ENCODE measurements around the gene ISOC1. TPM values are rescaled to one million over a fixed set of nuclear protein-coding genes. Genes with fewer than 3 reads are reported as not detected.

ISOC1 gene
- total and polyA plus RNA-seq, 2 experiments from 2014 or later = 33.7 to 34.2 TPM

GRCh38 chr5:129103397-129103796 lies 8.8 kb downstream of the ISOC1 start:
- Histone ChIP-seq H3K4me2 (no peak overlapping the region), H3F3A (replicated peaks; ENCODE audit: low read depth) (no peaks in the 10 kb centered on the region), H3K4me1 (ENCODE audit: insufficient read depth) (peaks cover 10% of the 10 kb centered on the region), H4K20me1 (replicated peaks; ENCODE audit: insufficient read depth) (peaks cover 11% of the 10 kb centered on the region; the same call in 1 of the 2 replicates), H3K36me3 (ENCODE audit: insufficient read depth) (peaks cover 5% of the 10 kb centered on the region; the same call in 1 of the 2 replicates), H3K9me2 (ENCODE audit: insufficient read depth) (no peaks in the 10 kb centered on the region), H3K27ac (ENCODE audit: low read depth) (no peak overlapping the region), H3K27me3 (ENCODE audit: insufficient read depth) (no peaks in the 10 kb centered on the region), H3K79me2 (replicated peaks; ENCODE audit: insufficient read depth) (peaks cover 21% of the 10 kb centered on the region), H3K4me3 (no peak overlapping the region), H2AFZ (no peak overlapping the region)
- TF ChIP-seq JUNB (IDR thresholded peaks at IDR 0.05; ENCODE audit: unreplicated experiment) = no peak
- TF ChIP-seq, protein P1, sequence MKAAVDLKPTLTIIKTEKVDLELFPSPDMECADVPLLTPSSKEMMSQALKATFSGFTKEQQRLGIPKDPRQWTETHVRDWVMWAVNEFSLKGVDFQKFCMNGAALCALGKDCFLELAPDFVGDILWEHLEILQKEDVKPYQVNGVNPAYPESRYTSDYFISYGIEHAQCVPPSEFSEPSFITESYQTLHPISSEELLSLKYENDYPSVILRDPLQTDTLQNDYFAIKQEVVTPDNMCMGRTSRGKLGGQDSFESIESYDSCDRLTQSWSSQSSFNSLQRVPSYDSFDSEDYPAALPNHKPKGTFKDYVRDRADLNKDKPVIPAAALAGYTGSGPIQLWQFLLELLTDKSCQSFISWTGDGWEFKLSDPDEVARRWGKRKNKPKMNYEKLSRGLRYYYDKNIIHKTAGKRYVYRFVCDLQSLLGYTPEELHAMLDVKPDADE (IDR thresholded peaks at IDR 0.05) = no peak
- peaks cover under 1% of the 10 kb centered on the region for H3K27me3 Mint-ChIP-seq (ENCODE audit: insufficient read depth, low read depth, poor library complexity)
- H3K4me1 Mint-ChIP-seq = peaks cover 32% of the 10 kb centered on the region
- ATAC-seq (no peak), DNase-seq (ENCODE audit: low spot score) (no peak)
- no peak overlapping the region for H3K4me3 Mint-ChIP-seq
- no peaks in the 10 kb centered on the region for H3K9me3 Mint-ChIP-seq
- H3K36me3 Mint-ChIP-seq (ENCODE audit: low read depth) = peaks cover 8% of the 10 kb centered on the region; the same call in 2 of the 3 replicates
- no peak overlapping the region for H3K27ac Mint-ChIP-seq

DNA sequence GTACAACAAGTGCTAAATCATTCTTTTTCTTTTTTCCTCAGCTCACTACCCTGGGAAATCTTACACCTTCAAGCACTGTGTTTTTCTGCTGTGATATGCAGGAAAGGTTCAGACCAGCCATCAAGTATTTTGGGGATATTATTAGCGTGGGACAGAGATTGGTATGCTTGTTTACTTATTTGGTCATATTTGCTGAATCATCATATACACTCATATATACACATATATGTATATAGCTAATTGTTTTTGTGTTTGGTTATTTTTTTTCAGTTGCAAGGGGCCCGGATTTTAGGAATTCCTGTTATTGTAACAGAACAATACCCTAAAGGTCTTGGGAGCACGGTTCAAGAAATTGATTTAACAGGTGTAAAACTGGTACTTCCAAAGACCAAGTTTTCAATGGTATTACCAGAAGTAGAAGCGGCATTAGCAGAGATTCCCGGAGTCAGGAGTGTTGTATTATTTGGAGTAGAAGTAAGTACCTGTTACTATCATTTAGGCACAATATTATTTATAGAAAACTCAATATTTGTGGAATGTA lies 10.4 kb downstream of the ISOC1 start:
- Histone ChIP-seq H3K4me2 (no peak overlapping the region), H3K79me2 (replicated peaks; ENCODE audit: insufficient read depth) (peaks cover 11% of the 10 kb centered on the region; the same call in 1 of the 2 replicates), H3K4me3 (no peak overlapping the region), H3K36me3 (ENCODE audit: insufficient read depth) (peaks cover 5% of the 10 kb centered on the region; the same call in 1 of the 2 replicates), H3K27me3 (ENCODE audit: insufficient read depth) (no peaks in the 10 kb centered on the region), H3K27ac (ENCODE audit: low read depth) (no peak overlapping the region), H4K20me1 (replicated peaks; ENCODE audit: insufficient read depth) (no peaks in the 10 kb centered on the region), H3K9me2 (ENCODE audit: insufficient read depth) (no peaks in the 10 kb centered on the region), H3F3A (replicated peaks; ENCODE audit: low read depth) (no peaks in the 10 kb centered on the region), H3K4me1 (ENCODE audit: insufficient read depth) (peaks cover 6% of the 10 kb centered on the region; the same call in 1 of the 2 replicates), H2AFZ (no peak overlapping the region)
- TF ChIP-seq ZNF331 (CRISPR knock-in tag; IDR thresholded peaks at IDR 0.05; ENCODE audit: low read depth) (no peak), POLR2AphosphoS5 (IDR thresholded peaks at IDR 0.05; ENCODE audit: low read depth) (no peak), NANOG (IDR thresholded peaks at IDR 0.05; ENCODE audit: borderline replicate concordance) (no peak), ZNF462 (CRISPR knock-in tag; IDR thresholded peaks at IDR 0.05) (no peak), EZH2 (IDR thresholded peaks at IDR 0.05; ENCODE audit: low read depth, unreplicated experiment) (no peak), CREB1 (CRISPR knock-in tag; IDR thresholded peaks at IDR 0.05; ENCODE audit: low read depth) (no peak), EZH2phosphoT487 (IDR thresholded peaks at IDR 0.05; ENCODE audit: unreplicated experiment) (no peak), JUNB (IDR thresholded peaks at IDR 0.05; ENCODE audit: unreplicated experiment) (no peak), ZNF114 (CRISPR knock-in tag; IDR thresholded peaks at IDR 0.05) (no peak)
- TF ChIP-seq, protein P1 (IDR thresholded peaks at IDR 0.05) = no peak
- TF ChIP-seq, protein P2, sequence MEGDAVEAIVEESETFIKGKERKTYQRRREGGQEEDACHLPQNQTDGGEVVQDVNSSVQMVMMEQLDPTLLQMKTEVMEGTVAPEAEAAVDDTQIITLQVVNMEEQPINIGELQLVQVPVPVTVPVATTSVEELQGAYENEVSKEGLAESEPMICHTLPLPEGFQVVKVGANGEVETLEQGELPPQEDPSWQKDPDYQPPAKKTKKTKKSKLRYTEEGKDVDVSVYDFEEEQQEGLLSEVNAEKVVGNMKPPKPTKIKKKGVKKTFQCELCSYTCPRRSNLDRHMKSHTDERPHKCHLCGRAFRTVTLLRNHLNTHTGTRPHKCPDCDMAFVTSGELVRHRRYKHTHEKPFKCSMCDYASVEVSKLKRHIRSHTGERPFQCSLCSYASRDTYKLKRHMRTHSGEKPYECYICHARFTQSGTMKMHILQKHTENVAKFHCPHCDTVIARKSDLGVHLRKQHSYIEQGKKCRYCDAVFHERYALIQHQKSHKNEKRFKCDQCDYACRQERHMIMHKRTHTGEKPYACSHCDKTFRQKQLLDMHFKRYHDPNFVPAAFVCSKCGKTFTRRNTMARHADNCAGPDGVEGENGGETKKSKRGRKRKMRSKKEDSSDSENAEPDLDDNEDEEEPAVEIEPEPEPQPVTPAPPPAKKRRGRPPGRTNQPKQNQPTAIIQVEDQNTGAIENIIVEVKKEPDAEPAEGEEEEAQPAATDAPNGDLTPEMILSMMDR (conservative IDR thresholded peaks at IDR 0.05; ENCODE audit: low read depth in 2 of 2) = no peak
- Mint-ChIP-seq H3K4me3 (no peak overlapping the region), H3K27me3 (ENCODE audit: insufficient read depth, low read depth, poor library complexity) (no peaks in the 10 kb centered on the region), H3K4me1 (peaks cover 22% of the 10 kb centered on the region; the same call in 2 of the 3 replicates), H3K27ac (peak overlapping the region; percentile 83), H3K9me3 (no peaks in the 10 kb centered on the region), H3K36me3 (ENCODE audit: low read depth) (peaks cover 8% of the 10 kb centered on the region; the same call in 2 of the 3 replicates)
- ATAC-seq (no peak), DNase-seq (ENCODE audit: low spot score) (no peak)

Measured in GM23338 (cell line).